OCI-LY1 (cell line): ENCODE measurements around the gene EXOC6.

ENCODE experiments used
- H2AFZ ChIP-seq: fragments of 200-600 bp; sonication (generic), shearing (Covaris generic); 2 replicates; pipeline ENCODE4 v1.6.0; 2014; ENCODE audit warnings: antibody characterized with exemption, mild to moderate bottlenecking, low read length
- H3F3A ChIP-seq: fragments of 200-600 bp; sonication (generic), shearing (Covaris generic); 2 replicates; pipeline ENCODE4 v1.6.0; 2014; ENCODE audit warnings: mild to moderate bottlenecking, antibody characterized with exemption, low read length, moderate library complexity; ENCODE audit not compliant: insufficient read depth
- H3K27ac ChIP-seq: fragments of 200-600 bp; sonication (generic); 2 replicates; pipeline ENCODE4 v1.5.1; 2014; ENCODE audit warnings: low read length, mixed run types, mild to moderate bottlenecking, low read depth; ENCODE audit not compliant: poor library complexity, severe bottlenecking
- H3K27me3 ChIP-seq: fragments of 200-600 bp; sonication (generic); 2 replicates; pipeline ENCODE4 v1.6.0; 2014; ENCODE audit warnings: antibody characterized with exemption, mild to moderate bottlenecking, low read length, moderate library complexity; ENCODE audit not compliant: insufficient read depth
- H3K36me3 ChIP-seq: fragments of 200-600 bp; sonication (generic); 2 replicates; pipeline ENCODE4 v1.6.1; 2014; ENCODE audit warnings: mild to moderate bottlenecking, antibody characterized with exemption, low read length, moderate library complexity, mixed read lengths; ENCODE audit not compliant: insufficient read depth
- H3K4me1 ChIP-seq: fragments of 200-600 bp; sonication (generic); 2 replicates; pipeline ENCODE4 v1.5.1; 2014; ENCODE audit warnings: mild to moderate bottlenecking, low read length, moderate library complexity; ENCODE audit not compliant: insufficient read depth, severe bottlenecking
- H3K4me2 ChIP-seq: fragments of 200-600 bp; sonication (generic), shearing (Covaris generic); 2 replicates; pipeline ENCODE4 v1.6.1; 2014; ENCODE audit warnings: low read length
- H3K4me3 ChIP-seq: fragments of 200-600 bp; sonication (generic); 2 replicates; pipeline ENCODE4 v1.5.1; 2014; ENCODE audit warnings: low read length, low read depth, mild to moderate bottlenecking, mixed read lengths; ENCODE audit not compliant: poor library complexity, severe bottlenecking
- H3K79me2 ChIP-seq: fragments of 200-600 bp; shearing (Covaris generic); 2 replicates; pipeline ENCODE4 v1.6.1; 2016; ENCODE audit warnings: mixed run types, low read length, mixed read lengths; ENCODE audit not compliant: insufficient read depth
- H3K9ac ChIP-seq: fragments of 200-600 bp; sonication (generic), shearing (Covaris generic); 2 replicates; pipeline ENCODE4 v1.6.1; 2014; ENCODE audit warnings: mild to moderate bottlenecking, low read length, mixed read lengths
- H3K9me2 ChIP-seq: fragments of 200-600 bp; sonication (generic), shearing (Covaris generic); 2 replicates; pipeline ENCODE4 v1.6.1; 2014; ENCODE audit warnings: low read depth, mild to moderate bottlenecking, low read length, mixed read lengths
- H3K9me3 ChIP-seq: fragments of 200-600 bp; shearing (Covaris generic); 2 replicates; pipeline ENCODE4 v1.6.1; 2014; ENCODE audit warnings: low read length, mixed read lengths
- H4K20me1 ChIP-seq: fragments of 200-600 bp; sonication (generic), shearing (Covaris generic); 2 replicates; pipeline ENCODE4 v1.6.0; 2016; ENCODE audit warnings: mild to moderate bottlenecking, low read length; ENCODE audit not compliant: insufficient read depth
- CTCF ChIP-seq: fragments of 200-600 bp; sonication (generic), shearing (Covaris generic); IDR thresholded peaks from 2 replicates; pipeline ENCODE4 v1.5.1; 2017; ENCODE audit warnings: mild to moderate bottlenecking, antibody characterized with exemption, low read length, moderate library complexity, mixed read lengths
- EZH2 ChIP-seq: fragments of 200-600 bp; sonication (generic), shearing (Covaris generic); IDR thresholded peaks from 2 replicates; pipeline ENCODE4 v1.8.0; 2017; ENCODE audit warnings: borderline replicate concordance, mixed run types, mild to moderate bottlenecking, antibody characterized with exemption, low read length, moderate library complexity, mixed read lengths

Gene EXOC6

GRCh38 chr10:93069245-93069561 lies 220.9 kb downstream of the EXOC6 start:
- Histone ChIP-seq H3F3A (no peaks in the 10 kb centered on the region), H3K4me1 (no peaks in the 10 kb centered on the region), H3K79me2 (no peaks in the 10 kb centered on the region), H3K27me3 (no peaks in the 10 kb centered on the region), H3K9me3 (no peaks in the 10 kb centered on the region), H3K9ac (no peak overlapping the region), H3K36me3 (no peaks in the 10 kb centered on the region), H3K9me2 (no peaks in the 10 kb centered on the region), H3K4me2 (no peak overlapping the region), H2AFZ (no peak overlapping the region), H3K27ac (no peak overlapping the region), H3K4me3 (no peak overlapping the region), H4K20me1 (no peaks in the 10 kb centered on the region)
- TF ChIP-seq CTCF (no peak), EZH2 (no peak)

GRCh38 chr10:93070378-93071176 lies 222.3 kb downstream of the EXOC6 start:
- no peaks in the 10 kb centered on the region for H3K9me3 ChIP-seq
- H3K4me3 ChIP-seq, result no peak overlapping the region
- H2AFZ ChIP-seq, result no peak overlapping the region
- H3K36me3 ChIP-seq, result no peaks in the 10 kb centered on the region
- H4K20me1 ChIP-seq, result no peaks in the 10 kb centered on the region
- H3K27me3 ChIP-seq, result no peaks in the 10 kb centered on the region
- TF ChIP-seq CTCF, result no peak
- H3K27ac ChIP-seq, result no peak overlapping the region
- no peaks in the 10 kb centered on the region for H3F3A ChIP-seq
- H3K9me2 ChIP-seq, result no peaks in the 10 kb centered on the region
- no peak overlapping the region for H3K4me2 ChIP-seq
- H3K79me2 ChIP-seq, result no peaks in the 10 kb centered on the region
- H3K4me1 ChIP-seq, result no peaks in the 10 kb centered on the region
- H3K9ac ChIP-seq, result no peak overlapping the region

GRCh38 chr10:93071177-93071472 lies 222.8 kb downstream of the EXOC6 start:
- Histone ChIP-seq H3K36me3 (no peaks in the 10 kb centered on the region), H3K9ac (no peak overlapping the region), H3F3A (no peaks in the 10 kb centered on the region), H3K27me3 (no peaks in the 10 kb centered on the region), H2AFZ (no peak overlapping the region), H3K9me2 (no peaks in the 10 kb centered on the region), H3K27ac (no peak overlapping the region), H3K9me3 (no peaks in the 10 kb centered on the region), H3K4me2 (no peak overlapping the region), H3K79me2 (no peaks in the 10 kb centered on the region), H3K4me3 (no peak overlapping the region), H4K20me1 (no peaks in the 10 kb centered on the region), H3K4me1 (no peaks in the 10 kb centered on the region)
- TF ChIP-seq EZH2, result no peak
- no peak for TF ChIP-seq CTCF
